Measurements from ENCODE around the gene GALNS.

GALNS gene

GRCh38 chr16:88815227-88815626 is 41.5 kb downstream of the GALNS start:
- Histone ChIP-seq H3K4me3 (ENCODE audit: low read depth, low read length) (no peak overlapping the region), H3K36me3 (ENCODE audit: control insufficient read depth, insufficient read depth, low read length) (peaks cover 5% of the 10 kb centered on the region), H3K4me1 (ENCODE audit: control insufficient read depth, insufficient read depth, low read length) (peaks cover 12% of the 10 kb centered on the region), H3K9ac (ENCODE audit: low read length) (no peak overlapping the region), H3K27me3 (ENCODE audit: control insufficient read depth, insufficient read depth, low read length) (no peaks in the 10 kb centered on the region), H3K9me3 (ENCODE audit: control insufficient read depth, insufficient read depth, low read depth, low read length) (no peaks in the 10 kb centered on the region), H3K27ac (ENCODE audit: low read depth, low read length) (no peak overlapping the region)

GRCh38 chr16:88814144-88814502 is 42.6 kb downstream of the GALNS start:
- Histone ChIP-seq H3K4me3 (ENCODE audit: low read depth, low read length) (no peak overlapping the region), H3K27ac (ENCODE audit: low read depth, low read length) (no peak overlapping the region), H3K36me3 (ENCODE audit: control insufficient read depth, insufficient read depth, low read length) (peaks cover 16% of the 10 kb centered on the region), H3K9me3 (ENCODE audit: control insufficient read depth, insufficient read depth, low read depth, low read length) (no peaks in the 10 kb centered on the region), H3K27me3 (ENCODE audit: control insufficient read depth, insufficient read depth, low read length) (no peaks in the 10 kb centered on the region), H3K4me1 (ENCODE audit: control insufficient read depth, insufficient read depth, low read length) (peaks cover 18% of the 10 kb centered on the region), H3K9ac (ENCODE audit: low read length) (no peak overlapping the region)

- no peak overlapping the region; the same call in 1 of the 2 replicates for H3K27ac ChIP-seq (ENCODE audit: low read depth, low read length)
Observed at GRCh38 chr16:88813269-88814143, 43.2 kb downstream of the GALNS start.

GRCh38 chr16:88812513-88813268 is 44.1 kb downstream of the GALNS start:
- Histone ChIP-seq H3K27me3 (ENCODE audit: control insufficient read depth, insufficient read depth, low read length) (no peaks in the 10 kb centered on the region), H3K9me3 (ENCODE audit: control insufficient read depth, insufficient read depth, low read depth, low read length) (no peaks in the 10 kb centered on the region), H3K36me3 (ENCODE audit: control insufficient read depth, insufficient read depth, low read length) (peaks cover 29% of the 10 kb centered on the region), H3K4me1 (ENCODE audit: control insufficient read depth, insufficient read depth, low read length) (peaks cover 14% of the 10 kb centered on the region), H3K4me3 (ENCODE audit: low read depth, low read length) (peak overlapping the region; percentile 90), H3K27ac (ENCODE audit: low read depth, low read length) (peak overlapping the region; percentile 95; the same call in 1 of the 2 replicates), H3K9ac (ENCODE audit: low read length) (peak overlapping the region; percentile 86)

More at GRCh38 chr16:88813269-88814143, 43.2 kb downstream of the GALNS start:
- Histone ChIP-seq H3K9me3 (ENCODE audit: control insufficient read depth, insufficient read depth, low read depth, low read length) (no peaks in the 10 kb centered on the region), H3K4me3 (ENCODE audit: low read depth, low read length) (no peak overlapping the region), H3K36me3 (ENCODE audit: control insufficient read depth, insufficient read depth, low read length) (peaks cover 21% of the 10 kb centered on the region), H3K4me1 (ENCODE audit: control insufficient read depth, insufficient read depth, low read length) (peaks cover 18% of the 10 kb centered on the region), H3K27me3 (ENCODE audit: control insufficient read depth, insufficient read depth, low read length) (no peaks in the 10 kb centered on the region), H3K9ac (ENCODE audit: low read length) (no peak overlapping the region)

GRCh38 chr16:88811769-88812512 is 44.8 kb downstream of the GALNS start, which contains the start of gene APRT:
TSS of gene APRT (minus strand) at chr16:88811928. CDS start at chr16:88811899, 29 bp downstream.
- H3K27me3 ChIP-seq (ENCODE audit: control insufficient read depth, insufficient read depth, low read length) = no peaks in the 10 kb centered on the region
- peak within 1 kb of the TSS; percentile 90 for H3K4me3 ChIP-seq (ENCODE audit: low read depth, low read length)
- peaks cover 37% of the 10 kb centered on the region for H3K36me3 ChIP-seq (ENCODE audit: control insufficient read depth, insufficient read depth, low read length)
- H3K27ac ChIP-seq (ENCODE audit: low read depth, low read length) = peak within 1 kb of the TSS; percentile 95
- H3K9ac ChIP-seq (ENCODE audit: low read length) = peak within 1 kb of the TSS; percentile 93
- H3K4me1 ChIP-seq (ENCODE audit: control insufficient read depth, insufficient read depth, low read length) = peaks cover 14% of the 10 kb centered on the region
- no peaks in the 10 kb centered on the region for H3K9me3 ChIP-seq (ENCODE audit: control insufficient read depth, insufficient read depth, low read depth, low read length)

GRCh38 chr16:88810912-88811768 is 45.6 kb downstream of the GALNS start:
- Histone ChIP-seq H3K27ac (ENCODE audit: low read depth, low read length) (peak overlapping the region; percentile 95), H3K9ac (ENCODE audit: low read length) (peak overlapping the region; percentile 93), H3K4me3 (ENCODE audit: low read depth, low read length) (peak overlapping the region; percentile 90), H3K9me3 (ENCODE audit: control insufficient read depth, insufficient read depth, low read depth, low read length) (no peaks in the 10 kb centered on the region), H3K27me3 (ENCODE audit: control insufficient read depth, insufficient read depth, low read length) (no peaks in the 10 kb centered on the region), H3K36me3 (ENCODE audit: control insufficient read depth, insufficient read depth, low read length) (peaks cover 45% of the 10 kb centered on the region), H3K4me1 (ENCODE audit: control insufficient read depth, insufficient read depth, low read length) (peaks cover 14% of the 10 kb centered on the region)

GRCh38 chr16:88810166-88810911 is 46.4 kb downstream of the GALNS start:
- Histone ChIP-seq H3K9ac (ENCODE audit: low read length) (peak overlapping the region; percentile 93), H3K27ac (ENCODE audit: low read depth, low read length) (peak overlapping the region; percentile 95), H3K36me3 (ENCODE audit: control insufficient read depth, insufficient read depth, low read length) (peaks cover 53% of the 10 kb centered on the region), H3K9me3 (ENCODE audit: control insufficient read depth, insufficient read depth, low read depth, low read length) (no peaks in the 10 kb centered on the region), H3K4me3 (ENCODE audit: low read depth, low read length) (peak overlapping the region; percentile 90), H3K27me3 (ENCODE audit: control insufficient read depth, insufficient read depth, low read length) (no peaks in the 10 kb centered on the region), H3K4me1 (ENCODE audit: control insufficient read depth, insufficient read depth, low read length) (peaks cover 14% of the 10 kb centered on the region)

- Histone ChIP-seq H3K9me3 (ENCODE audit: control insufficient read depth, insufficient read depth, low read depth, low read length) (no peaks in the 10 kb centered on the region), H3K4me3 (ENCODE audit: low read depth, low read length) (0 out of 2 replicates have a peak overlapping the region, but pooled peaks have one; percentile 90), H3K27me3 (ENCODE audit: control insufficient read depth, insufficient read depth, low read length) (no peaks in the 10 kb centered on the region), H3K9ac (ENCODE audit: low read length) (peak overlapping the region; percentile 93), H3K27ac (ENCODE audit: low read depth, low read length) (no peak overlapping the region), H3K36me3 (ENCODE audit: control insufficient read depth, insufficient read depth, low read length) (peaks cover 59% of the 10 kb centered on the region), H3K4me1 (ENCODE audit: control insufficient read depth, insufficient read depth, low read length) (peaks cover 14% of the 10 kb centered on the region)
Observed at GRCh38 chr16:88809676-88810165, 47.0 kb downstream of the GALNS start.

GRCh38 chr16:88809068-88809675 is 47.6 kb downstream of the GALNS start:
- Histone ChIP-seq H3K4me1 (ENCODE audit: control insufficient read depth, insufficient read depth, low read length) (peaks cover 14% of the 10 kb centered on the region), H3K36me3 (ENCODE audit: control insufficient read depth, insufficient read depth, low read length) (peaks cover 61% of the 10 kb centered on the region), H3K9ac (ENCODE audit: low read length) (no peak overlapping the region), H3K4me3 (ENCODE audit: low read depth, low read length) (0 out of 2 replicates have a peak overlapping the region, but pooled peaks have one; percentile 90), H3K27me3 (ENCODE audit: control insufficient read depth, insufficient read depth, low read length) (no peaks in the 10 kb centered on the region), H3K27ac (ENCODE audit: low read depth, low read length) (no peak overlapping the region), H3K9me3 (ENCODE audit: control insufficient read depth, insufficient read depth, low read depth, low read length) (no peaks in the 10 kb centered on the region)

Data from HUES6 (cell line).